ENCODE results near the gene WDR5.
A peak's percentile ranks its signal among the peaks of the same experiment; 100 is the strongest.
"Not testable (repeated sequence)": the region's sequence is repeated elsewhere in the genome, so short reads cannot be mapped to it uniquely, and the experiment has no call there.

WDR5 gene

DNA sequence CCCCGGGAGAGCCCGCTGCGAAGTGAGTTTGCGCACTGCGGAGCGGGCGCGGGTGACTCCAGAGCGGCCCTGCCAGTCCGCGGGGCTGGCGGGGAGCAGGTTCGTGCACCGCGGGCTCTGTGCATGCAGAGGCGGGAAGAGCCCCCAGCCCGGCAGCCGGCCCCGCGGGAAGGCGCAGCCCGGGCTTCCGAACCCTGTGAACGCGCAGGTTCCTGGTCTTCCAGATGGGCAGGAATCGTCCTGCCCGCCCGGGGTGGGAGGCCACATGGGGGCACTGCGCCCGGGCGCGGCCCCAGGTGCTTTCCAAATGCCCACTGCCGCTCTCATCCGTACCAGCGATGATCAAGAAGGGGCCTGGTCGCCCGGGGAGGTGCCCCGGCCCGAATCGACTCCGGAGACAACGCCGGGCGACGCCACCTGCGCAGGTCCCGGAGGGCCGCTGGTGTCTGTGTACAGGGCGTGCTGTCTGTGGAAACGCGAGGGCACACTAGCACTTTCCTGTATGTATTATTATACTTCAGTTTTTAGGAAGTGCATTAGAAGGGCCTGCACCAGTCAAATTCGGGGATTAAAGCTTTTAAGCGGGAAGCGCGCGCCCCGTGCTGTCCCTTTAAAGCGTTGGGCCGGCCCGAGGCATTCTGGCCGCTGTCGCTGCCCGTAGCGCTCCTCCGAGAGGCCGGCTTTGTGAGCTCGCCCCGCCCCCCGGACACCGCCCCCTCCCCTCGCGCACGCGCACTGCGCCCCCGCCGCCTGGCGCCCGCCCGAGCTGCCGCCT lies at the start of gene WDR5:
WDR5 (plus strand) TSS at position 740 of the 775 bp plus-strand sequence. CDS start 3,796 bp downstream, outside the sequence.
- peak; percentile 95 for DNase-seq (ENCODE audit: low spot score)

DNA sequence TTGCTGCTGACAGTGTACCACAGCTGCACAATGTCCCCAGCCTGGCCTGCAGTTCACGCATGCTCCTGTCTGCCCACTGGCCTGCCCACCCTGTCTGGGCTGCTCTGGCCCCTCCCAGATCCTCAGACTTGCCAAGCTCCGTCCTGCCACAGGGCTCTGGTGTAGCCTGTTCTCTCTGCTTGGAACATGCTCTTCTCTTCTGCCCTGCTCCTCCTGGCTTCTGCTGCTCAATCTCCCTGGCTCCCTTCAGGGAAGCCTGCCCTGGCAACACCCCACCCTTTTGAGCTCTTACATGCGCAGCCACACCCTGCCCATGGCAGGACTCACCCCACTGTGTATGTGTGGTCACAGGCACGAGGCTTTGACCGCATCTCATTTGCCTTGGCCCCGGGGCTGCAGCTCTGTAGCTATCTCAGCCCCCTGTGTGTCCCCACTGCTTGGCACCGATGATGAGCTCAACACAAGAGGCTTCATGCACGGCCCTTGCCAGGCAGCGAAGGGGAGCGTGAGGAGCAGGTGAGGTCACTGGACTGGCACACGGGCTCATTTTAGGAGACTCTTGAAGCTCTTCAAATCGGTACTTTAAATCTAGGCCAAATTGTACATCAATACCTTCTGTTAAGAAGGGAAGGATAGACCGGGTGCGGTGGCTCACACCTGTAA lies 47.7 kb upstream of the WDR5 start:
- no peak for DNase-seq (ENCODE audit: low spot score)

DNA sequence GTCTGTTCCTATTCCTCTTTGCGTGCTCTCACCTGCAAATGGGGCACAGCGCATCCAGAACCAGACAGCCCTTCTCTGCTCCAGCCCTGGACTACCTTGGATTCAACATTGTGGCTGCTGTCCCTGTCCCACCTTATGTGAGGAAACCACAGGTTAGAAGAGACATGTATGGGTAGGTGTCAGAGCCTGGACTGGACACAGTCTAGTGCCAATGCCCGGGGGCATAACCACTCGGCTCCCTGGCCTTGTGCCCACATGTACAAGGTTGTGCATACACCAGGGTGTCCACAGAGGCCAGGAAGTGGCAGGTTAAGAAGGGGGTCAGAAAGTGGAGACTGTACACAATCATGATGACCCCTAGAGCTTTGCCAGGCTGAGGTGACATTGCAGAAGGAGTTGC lies 45.9 kb upstream of the WDR5 start:
- no peak for DNase-seq (ENCODE audit: low spot score)

DNA sequence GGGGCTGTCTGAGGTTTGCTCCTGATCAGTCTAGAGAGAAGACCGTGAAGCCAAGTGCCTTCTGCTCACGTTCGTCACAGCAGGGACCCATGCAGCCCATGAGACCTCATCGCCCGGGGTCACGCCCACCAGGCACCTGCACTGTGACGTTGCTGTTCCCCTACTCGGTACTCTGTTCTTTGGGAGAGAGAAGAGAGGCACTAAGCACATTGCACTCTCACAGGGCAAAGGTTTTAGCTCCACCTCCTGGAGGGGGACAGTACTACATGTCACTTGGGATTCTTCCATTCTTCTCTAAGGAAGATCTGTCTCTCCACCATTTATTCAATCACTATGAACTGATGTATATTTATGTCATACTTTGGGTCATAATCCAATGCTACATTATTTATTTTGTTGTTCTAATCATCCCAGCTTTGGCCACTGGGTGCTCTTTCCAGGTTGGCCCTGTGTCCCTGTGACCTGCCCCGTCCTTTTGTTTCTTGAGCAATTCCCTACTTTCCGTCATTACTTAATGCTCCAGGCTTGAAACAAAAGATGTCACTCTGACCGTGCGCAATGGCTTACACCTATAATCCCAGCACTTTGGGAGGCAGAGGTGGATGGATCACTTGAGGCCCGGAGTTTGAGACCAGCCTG lies 36.6 kb upstream of the WDR5 start:
- peak; percentile 72 for DNase-seq (ENCODE audit: low spot score)

DNA sequence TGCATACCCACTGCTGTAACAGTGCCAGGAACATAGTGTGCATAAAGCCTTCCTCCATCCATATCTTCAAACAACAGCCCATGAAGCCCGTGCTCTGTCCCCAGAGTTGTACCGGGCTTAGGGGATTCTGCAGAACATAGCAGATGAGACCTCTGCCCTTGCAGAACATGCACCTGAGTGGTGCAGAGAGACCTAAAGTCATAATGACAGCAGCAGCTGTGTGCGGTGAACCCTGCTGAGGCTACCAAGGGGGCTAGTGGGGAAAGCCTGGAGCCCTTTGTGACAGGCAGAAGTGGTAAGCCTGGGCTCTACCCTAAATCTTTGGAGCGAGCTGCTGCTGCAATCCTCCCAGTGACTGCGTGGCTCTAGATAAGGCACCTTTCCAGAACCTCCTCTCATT lies 35.8 kb upstream of the WDR5 start:
- DNase-seq (ENCODE audit: low spot score), result no peak

DNA sequence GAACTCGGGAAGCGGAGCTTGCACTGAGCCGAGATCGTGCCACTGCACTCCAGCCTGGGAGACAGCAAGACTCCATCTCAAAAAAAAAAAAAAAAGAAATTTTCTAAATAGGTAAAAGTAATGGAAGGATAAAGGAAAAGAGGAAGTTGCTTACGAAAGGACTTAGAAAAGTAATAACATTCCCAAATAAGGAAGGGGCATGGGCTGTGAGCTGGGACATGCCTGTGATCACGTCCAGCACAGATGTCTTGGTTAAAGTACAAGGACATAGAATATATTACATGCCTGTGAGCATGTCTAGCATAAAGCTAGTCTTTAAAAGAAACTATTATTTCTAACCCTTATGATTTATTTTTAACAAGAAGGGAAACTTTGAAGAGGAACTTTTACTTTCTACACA lies 34.7 kb upstream of the WDR5 start:
- not testable (repeated sequence) for DNase-seq (ENCODE audit: low spot score)

DNA sequence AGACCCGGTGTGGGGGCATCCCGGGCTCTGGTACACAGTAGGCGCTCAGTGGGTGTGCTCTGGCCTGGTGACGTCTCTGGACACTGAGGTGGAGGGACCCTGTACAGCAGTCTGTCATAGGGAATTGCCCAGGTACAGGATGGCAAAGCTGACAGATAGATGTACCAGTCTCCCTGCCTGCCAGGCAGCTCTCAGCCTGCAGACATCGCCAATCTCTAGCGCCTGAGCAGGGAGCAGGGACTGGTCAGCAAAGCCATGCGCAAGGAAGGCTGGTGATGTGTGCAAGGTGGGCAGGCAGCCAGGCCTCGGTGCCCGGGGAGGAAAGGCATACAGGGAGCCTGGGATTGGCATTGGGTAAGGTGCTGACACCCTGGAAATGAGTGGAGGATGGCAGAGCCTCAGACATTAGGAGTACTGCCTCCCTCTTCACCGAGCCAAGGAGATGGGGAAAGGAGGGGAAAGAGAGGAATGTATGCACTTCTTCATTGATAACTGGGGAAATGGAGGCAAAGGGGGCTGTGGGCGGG lies 34.2 kb upstream of the WDR5 start:
- DNase-seq (ENCODE audit: low spot score), result no peak

DNA sequence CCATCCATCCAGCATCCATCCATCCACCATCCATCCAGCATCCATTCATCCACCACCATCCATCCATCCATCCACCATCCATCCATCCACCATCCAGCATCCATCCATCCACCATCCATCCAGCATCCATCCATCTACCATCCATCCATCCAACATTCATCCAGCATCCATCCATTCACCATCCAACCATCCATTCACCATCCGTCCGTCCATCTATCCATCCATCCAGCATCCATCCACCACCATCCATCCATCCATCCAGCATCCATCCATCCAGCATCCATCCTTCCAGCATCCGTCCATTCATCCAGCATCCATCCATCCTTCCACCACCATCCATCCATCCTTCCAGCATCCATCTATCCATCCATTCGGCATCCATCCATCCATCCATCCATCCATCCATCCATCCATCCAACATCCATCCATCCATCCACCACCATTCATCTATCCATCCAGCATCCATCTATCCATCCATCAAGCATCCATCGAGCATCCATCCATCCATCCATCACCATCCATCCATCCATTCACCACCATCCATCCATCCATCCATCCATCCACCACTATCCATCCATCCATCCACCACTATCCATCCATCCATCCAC lies 32.4 kb upstream of the WDR5 start:
- DNase-seq (ENCODE audit: low spot score), result no peak

DNA sequence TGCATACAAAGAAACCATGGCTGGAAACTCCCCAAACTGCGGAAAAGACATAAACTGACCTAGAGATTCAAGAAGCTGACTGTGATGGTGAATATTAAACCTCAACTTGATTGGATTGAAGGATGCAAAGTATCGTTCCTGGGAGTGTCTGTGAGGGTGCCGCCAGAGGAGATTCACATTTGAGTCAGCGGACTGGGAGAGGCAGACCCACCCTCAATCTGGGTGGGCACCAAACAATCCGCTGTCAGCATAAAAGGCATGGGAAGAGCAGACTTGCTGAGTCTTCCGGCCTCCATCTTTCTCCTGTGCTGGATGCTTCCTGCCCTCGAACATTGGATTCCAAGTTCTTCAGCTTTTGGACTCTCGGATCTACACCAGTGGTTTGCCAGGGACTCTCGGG lies 24.8 kb upstream of the WDR5 start:
- no peak for DNase-seq (ENCODE audit: low spot score)

DNA sequence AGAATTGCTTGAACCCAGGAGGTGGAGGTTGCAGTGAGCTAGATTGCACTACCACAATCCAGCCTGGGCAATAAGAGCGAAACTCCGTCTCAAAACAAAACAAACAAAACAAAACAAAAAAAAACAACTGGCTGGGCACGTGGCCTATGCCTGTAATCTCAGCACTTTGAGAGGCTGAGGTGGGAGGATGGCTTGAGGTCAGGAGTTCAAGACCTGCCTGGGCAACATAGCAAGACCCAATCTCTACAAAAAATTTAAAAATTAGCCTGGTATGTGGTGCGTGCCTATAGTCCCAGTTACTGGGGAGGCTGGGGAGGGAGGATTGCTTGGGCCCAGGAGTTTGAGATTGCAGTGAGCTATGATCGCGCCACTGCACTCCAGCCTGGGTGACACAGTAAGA lies 23.3 kb upstream of the WDR5 start:
- no peak for DNase-seq (ENCODE audit: low spot score)

DNA sequence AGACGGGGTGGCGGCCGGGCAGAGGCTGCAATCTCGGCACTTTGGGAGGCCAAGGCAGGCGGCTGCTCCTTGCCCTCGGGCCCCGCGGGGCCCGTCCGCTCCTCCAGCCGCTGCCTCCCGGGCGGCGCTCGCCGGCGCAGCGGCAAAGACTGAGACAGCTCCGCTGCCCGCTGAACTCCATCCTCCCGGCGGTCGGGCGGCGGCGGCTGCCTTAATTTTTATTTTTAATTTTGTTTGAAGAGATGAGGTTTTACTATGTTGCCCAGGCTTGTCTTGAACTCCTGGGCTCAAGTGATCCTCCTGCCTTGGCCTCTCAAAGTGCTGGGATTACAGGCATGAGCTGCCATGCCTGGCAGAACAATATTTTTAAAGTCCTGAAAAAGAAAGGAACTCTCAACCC lies 16.9 kb upstream of the WDR5 start:
- DNase-seq (ENCODE audit: low spot score), result not testable (repeated sequence)

DNA sequence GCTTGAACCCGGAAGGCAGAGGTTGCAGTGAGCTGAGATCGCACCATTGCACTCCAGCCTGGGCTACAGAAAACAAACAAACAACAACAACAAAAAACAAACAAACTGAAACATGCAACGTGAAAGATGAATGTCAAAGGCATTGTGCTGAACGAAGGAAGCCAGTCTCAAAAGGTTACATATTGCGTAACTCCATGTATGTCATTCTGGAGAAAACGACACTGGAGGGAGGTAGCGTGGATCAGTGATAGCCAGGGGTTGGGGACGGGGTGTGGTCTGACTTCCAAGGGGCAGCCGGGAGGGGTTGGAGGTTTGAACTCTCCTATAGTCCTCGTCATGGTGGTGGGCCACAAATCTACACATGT lies 12.1 kb upstream of the WDR5 start:
- DNase-seq (ENCODE audit: low spot score), result no peak

DNA sequence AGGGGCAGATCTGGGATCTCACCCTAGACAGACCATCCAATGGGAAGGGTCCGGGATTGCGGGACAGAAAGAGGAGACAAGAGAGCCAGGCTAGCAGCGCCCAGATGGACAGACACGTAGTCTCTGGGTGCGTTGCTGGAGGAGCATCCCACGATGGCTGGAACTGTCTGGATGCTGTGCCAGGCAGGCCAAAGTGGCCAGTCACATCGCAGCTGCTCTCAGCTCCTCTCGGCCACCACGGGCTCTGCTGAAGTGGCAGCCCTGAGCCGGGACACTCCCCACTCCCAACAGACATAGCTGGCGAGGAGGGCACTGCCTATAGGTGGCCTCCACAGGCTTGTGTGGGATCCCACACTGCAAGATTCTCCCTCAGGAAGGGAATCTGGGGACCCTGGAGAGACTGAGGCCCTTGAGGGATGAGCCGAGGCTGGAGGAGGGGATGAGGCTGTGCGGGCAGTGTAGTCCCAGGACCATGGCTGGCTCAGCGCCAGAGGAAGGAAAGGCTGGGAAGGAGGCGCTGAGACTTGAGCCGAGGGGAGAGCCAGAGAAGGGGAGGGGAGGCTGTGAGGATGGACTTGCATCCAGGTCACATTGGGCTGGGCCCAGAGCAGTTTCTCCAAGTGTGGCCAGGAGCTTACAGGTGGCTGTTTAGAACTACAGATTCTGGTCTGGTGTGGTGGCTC lies 10.3 kb upstream of the WDR5 start:
- no peak for DNase-seq (ENCODE audit: low spot score)

DNA sequence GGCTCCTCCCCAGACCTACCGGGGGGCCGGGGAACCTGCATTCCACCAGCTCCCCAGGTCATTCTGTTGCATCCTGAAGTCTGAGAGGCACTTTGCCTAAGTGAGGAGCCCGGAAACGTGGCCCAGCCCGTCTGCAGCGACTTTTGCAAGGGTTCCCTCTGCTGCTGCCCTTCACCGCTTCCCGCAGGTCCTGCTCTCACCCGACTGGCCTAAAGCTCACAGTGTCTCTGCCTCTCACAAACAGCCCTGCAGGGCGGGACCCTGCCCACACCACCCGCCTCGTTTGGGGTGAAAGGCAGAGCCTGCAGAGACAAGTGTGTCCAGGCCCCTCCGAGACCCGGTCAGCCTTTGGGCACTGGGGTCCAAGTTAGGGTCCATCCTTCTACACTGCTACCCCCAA lies 9.5 kb upstream of the WDR5 start:
- no peak for DNase-seq (ENCODE audit: low spot score)

DNA sequence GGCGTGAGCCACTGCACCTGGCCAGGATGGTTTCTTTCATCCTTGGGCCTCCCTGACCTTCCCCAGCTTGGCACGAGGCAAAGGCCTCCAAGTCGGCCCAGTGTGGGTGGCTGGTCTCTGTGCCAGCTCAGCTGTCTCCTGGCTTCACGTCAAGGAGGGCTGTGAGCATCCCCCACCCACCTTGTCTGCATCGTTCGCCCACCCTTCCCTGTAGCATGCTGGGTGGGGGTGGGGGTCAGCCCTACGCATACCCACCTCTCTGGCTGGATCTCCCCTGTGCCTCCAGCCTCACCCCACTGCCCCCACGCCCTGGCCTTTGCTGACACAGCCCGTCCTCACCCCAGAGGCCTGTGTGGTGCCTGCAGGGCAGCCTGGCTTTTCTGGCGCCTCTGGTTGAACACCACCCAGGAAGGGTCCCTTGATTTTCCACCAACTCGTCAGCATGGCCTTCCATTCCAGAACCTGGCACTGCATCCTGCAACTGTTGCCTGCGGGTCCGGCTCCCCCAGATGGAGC lies 8.8 kb upstream of the WDR5 start:
- no peak for DNase-seq (ENCODE audit: low spot score)

DNA sequence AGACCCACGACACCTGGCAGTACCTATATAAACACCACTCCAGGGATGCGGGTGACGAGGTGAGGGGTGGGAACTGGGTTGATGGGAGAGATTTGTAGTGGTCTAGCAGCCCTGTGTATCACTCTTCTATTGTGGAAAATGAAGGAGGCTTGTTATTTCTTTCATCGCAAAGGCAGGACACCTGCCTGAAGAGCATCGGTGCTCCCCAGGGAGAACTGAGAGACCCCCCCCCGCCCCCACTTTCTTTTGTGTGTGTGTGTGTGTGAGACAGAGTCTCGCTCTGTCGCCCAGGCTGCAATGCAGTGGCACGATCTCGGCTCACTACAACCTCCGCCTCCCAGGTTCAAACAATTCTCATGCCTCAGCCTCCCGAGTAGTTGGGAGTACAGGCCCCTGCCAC lies 8.3 kb upstream of the WDR5 start:
- no peak for DNase-seq (ENCODE audit: low spot score)

DNA sequence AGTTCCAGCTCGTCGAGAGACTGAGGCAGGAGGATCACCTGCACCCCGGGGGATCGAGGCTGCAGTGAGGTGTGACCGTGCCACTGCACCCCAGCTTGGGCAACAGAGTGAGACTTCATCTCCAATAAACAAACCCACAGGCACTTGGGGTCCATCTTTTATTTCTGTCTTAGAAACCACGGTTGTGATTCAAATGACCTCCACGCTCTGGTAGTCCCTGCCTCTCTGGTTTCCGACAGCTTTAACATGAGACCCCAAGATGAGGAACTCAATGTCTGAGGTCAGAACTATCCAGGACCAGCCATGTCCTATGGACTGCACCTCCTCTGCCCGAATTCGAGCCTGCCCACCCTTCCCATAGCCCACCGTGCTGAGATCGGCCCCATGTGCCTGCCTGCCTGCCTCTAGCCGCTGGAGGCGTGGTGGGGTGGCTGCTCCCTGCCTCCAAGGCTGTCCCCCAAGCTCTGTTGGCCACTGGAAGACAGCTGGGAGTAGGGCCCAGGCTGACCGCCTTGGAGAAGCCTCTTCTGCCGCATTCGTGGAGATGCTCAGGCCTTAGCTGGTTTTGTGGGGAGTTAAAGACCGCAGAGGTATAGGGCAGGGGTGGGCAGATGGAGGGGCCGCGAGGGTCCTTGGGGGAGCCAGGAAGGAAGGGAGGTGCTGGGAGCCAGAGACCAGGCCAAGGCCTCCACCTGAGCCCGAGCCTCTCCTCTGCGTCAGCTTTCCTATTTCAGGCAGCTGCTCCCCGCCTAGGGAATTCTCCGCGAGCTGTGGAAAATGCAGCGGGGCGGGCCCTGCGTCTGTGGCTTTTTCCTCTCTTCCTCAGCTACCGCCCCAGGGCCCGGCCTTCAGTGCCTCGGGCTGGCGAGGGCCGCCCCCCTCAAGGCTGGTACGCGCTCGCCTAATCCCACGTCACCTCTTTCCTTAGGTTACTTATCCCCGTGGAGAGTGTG lies 6.9 kb upstream of the WDR5 start:
- no peak for DNase-seq (ENCODE audit: low spot score)

DNA sequence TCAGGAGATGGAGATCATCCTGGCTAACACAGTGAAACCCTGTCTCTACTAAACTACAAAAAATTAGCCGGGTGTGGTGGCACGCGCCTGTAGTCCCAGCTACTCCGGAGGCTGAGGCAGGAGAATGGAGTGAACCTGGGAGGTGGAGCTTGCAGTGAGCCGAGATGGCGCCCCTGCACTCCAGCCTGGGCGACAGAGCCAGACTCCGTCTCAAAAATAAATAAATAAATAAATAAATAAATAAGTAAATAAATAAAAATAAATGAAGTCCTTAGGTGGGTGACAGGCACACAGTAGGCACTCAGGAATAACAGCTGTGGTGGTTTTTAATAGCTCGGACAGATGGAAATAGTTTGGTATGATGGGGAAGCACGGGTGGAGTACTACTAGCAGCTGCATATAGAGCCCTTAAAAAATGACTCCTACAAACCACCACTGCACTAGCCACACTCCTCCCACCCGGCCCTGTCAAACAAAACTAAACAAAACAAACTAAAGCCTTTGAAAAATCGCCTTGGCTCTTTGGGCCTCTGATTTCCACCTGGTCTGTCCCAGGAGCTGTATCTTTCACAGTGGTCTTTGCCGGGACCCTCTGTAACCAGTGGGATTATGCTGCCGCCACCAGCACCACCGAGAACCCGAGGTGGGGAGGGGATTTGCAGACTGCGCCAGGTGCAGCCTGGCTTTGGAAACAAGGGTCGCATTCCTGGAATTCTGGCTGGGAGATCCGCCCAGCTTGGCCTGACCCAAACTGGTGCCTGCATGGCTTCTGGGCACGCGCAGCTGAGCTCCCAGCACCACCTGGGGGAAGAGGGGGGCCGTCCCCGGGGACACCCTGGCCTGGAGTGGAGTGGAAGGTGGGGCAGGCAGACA lies 5.1 kb upstream of the WDR5 start:
- no peak for DNase-seq (ENCODE audit: low spot score)

DNA sequence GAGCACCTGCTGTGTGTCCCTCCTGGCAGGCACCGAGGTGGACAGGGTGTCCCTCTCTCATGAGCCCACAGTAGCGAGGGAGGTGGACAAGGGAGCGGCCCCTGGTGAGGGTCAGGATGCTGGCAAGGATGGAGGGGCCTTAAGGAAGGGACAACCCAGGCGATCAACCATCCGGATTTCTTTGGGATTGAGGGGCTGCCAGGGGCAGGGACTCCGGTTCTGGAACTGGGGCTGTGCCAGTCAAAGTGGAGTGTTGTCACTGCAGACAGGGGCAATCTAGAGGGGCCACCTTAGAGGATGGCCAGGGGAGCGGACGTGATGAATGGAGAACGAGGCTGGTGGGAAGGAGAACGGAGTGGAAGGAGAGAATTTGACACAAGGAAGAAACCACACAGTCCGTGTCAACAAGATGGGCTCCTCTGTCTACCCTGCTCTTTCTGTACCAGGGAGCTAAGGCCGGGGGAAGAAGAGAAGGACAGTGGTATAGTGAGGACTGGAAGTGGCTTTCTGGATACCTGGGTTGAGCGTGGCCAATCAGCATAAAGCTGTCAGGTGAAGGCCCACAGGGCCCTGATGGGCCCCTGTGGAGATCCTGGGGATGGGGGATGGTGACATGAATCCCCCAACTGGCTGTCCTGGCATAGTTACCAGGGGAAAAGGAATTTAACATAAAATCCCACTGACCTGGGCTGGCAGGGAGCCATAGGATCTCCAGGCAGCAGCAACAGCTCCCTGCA lies 4.2 kb upstream of the WDR5 start:
- DNase-seq (ENCODE audit: low spot score), result no peak
